C4-2B (cell line): ENCODE measurements around the gene CFAP251.

ENCODE experiments used
- CTCF ChIP-seq: fragments of 450-650 bp; conservative IDR thresholded peaks from 2 replicates; pipeline ENCODE4 v1.5.1; 2017; ENCODE audit warnings: mild to moderate bottlenecking
- ZFX ChIP-seq: fragments of 450-650 bp; IDR thresholded peaks from 2 replicates; pipeline ENCODE4 v1.6.1; 2017

- TF ChIP-seq CTCF, result no peak
- no peak for TF ChIP-seq ZFX
Measured at GRCh38 chr12:122012184-122012583, 93.8 kb downstream of the CFAP251 start.
